DOHH2 (cell line): ENCODE results near the gene RAP1GDS1.
A peak's percentile ranks its signal among the peaks of the same experiment; 100 is the strongest.
"Not testable (repeated sequence)": the region's sequence is repeated elsewhere in the genome, so short reads cannot be mapped to it uniquely, and the experiment has no call there.

Source experiments
- H3F3A ChIP-seq: fragments of 200-600 bp; sonication (generic), shearing (Covaris generic); 2 replicates; pipeline ENCODE4 v1.6.0; 2016; ENCODE audit warnings: antibody characterized with exemption, mild to moderate bottlenecking; ENCODE audit not compliant: control insufficient read depth, insufficient read depth
- H3K27ac ChIP-seq: fragments of 200-600 bp; sonication (generic); 2 replicates; pipeline ENCODE4 v1.5.1; 2014; ENCODE audit warnings: low read depth, mild to moderate bottlenecking, low read length, moderate library complexity
- H3K27me3 ChIP-seq: fragments of 200-600 bp; sonication (generic); 2 replicates; pipeline ENCODE4 v1.6.1; 2014; ENCODE audit warnings: mild to moderate bottlenecking, low read length, mixed read lengths; ENCODE audit not compliant: control insufficient read depth
- H3K36me3 ChIP-seq: fragments of 200-600 bp; sonication (generic); 2 replicates; pipeline ENCODE4 v1.6.1; 2014; ENCODE audit warnings: mild to moderate bottlenecking, low read length, moderate library complexity, mixed read lengths; ENCODE audit not compliant: control insufficient read depth
- H3K4me1 ChIP-seq: fragments of 200-600 bp; sonication (generic); 2 replicates; pipeline ENCODE4 v1.6.1; 2014; ENCODE audit warnings: mild to moderate bottlenecking, low read length, mixed read lengths; ENCODE audit not compliant: control insufficient read depth
- H3K4me2 ChIP-seq: fragments of 200-600 bp; sonication (generic); 2 replicates; pipeline ENCODE4 v1.6.0; 2014; ENCODE audit warnings: mild to moderate bottlenecking, low read length, moderate library complexity
- H3K4me3 ChIP-seq: fragments of 200-600 bp; sonication (generic); 2 replicates; pipeline ENCODE4 v1.5.1; 2014; ENCODE audit warnings: mild to moderate bottlenecking, low read length, mixed read lengths
- H3K79me2 ChIP-seq: fragments of 200-600 bp; sonication (generic); 2 replicates; pipeline ENCODE4 v1.6.1; 2014; ENCODE audit warnings: mild to moderate bottlenecking, low read length, mixed read lengths; ENCODE audit not compliant: control insufficient read depth
- H3K9me2 ChIP-seq: fragments of 200-600 bp; sonication (generic); replicated peaks from 2 replicates; pipeline ENCODE4 v1.6.1; 2014; ENCODE audit warnings: mild to moderate bottlenecking, low read length, mixed read lengths; ENCODE audit not compliant: control insufficient read depth
- H3K9me3 ChIP-seq: fragments of 200-600 bp; sonication (generic); 2 replicates; pipeline ENCODE4 v1.6.1; 2014; ENCODE audit warnings: antibody characterized with exemption, low read length, mixed read lengths; ENCODE audit not compliant: control insufficient read depth, insufficient read depth
- H4K20me1 ChIP-seq: fragments of 200-600 bp; sonication (generic); 2 replicates; pipeline ENCODE4 v1.6.0; 2014; ENCODE audit warnings: low read depth, mild to moderate bottlenecking, antibody characterized with exemption, low read length, moderate library complexity; ENCODE audit not compliant: control insufficient read depth, insufficient read depth
- CTCF ChIP-seq: fragments of 200-600 bp; sonication (generic); IDR thresholded peaks from one replicate; pipeline ENCODE4 v1.5.1; 2014; ENCODE audit warnings: antibody characterized with exemption, mild to moderate bottlenecking, low read depth, low read length; ENCODE audit not compliant: poor library complexity, severe bottlenecking
- EZH2phosphoT487 ChIP-seq: fragments of 200-600 bp; sonication (generic); IDR thresholded peaks from 2 replicates; pipeline ENCODE4 v1.6.1; 2017; ENCODE audit warnings: borderline replicate concordance, mild to moderate bottlenecking, antibody characterized with exemption, low read length, moderate library complexity, mixed read lengths

RAP1GDS1 gene

GRCh38 chr4:98287328-98287727, 26.1 kb downstream of the RAP1GDS1 start:
- H3K9me3 ChIP-seq = no peaks in the 10 kb centered on the region
- no peak overlapping the region for H3K4me3 ChIP-seq
- H3K79me2 ChIP-seq = peaks cover 82% of the 10 kb centered on the region
- H4K20me1 ChIP-seq = no peaks in the 10 kb centered on the region
- H3K9me2 ChIP-seq = no peaks in the 10 kb centered on the region
- H3K36me3 ChIP-seq = no peaks in the 10 kb centered on the region
- H3F3A ChIP-seq = peaks cover 13% of the 10 kb centered on the region
- H3K27me3 ChIP-seq = no peaks in the 10 kb centered on the region
- no peak for TF ChIP-seq EZH2phosphoT487
- TF ChIP-seq CTCF = no peak
- H3K4me1 ChIP-seq = peaks cover 67% of the 10 kb centered on the region
- no peak overlapping the region for H3K4me2 ChIP-seq
- no peak overlapping the region; the same call in 1 of the 2 replicates for H3K27ac ChIP-seq

GRCh38 chr4:98288671-98289070, 27.5 kb downstream of the RAP1GDS1 start:
- H3K36me3 ChIP-seq, H3K27me3 ChIP-seq, H4K20me1 ChIP-seq, H3K9me2 ChIP-seq, H3K9me3 ChIP-seq: not testable (repeated sequence)
- Histone ChIP-seq H3K4me1 (peaks cover 72% of the 10 kb centered on the region), H3K79me2 (peaks cover 81% of the 10 kb centered on the region), H3F3A (peaks cover 13% of the 10 kb centered on the region), H3K4me2 (peak overlapping the region; percentile 61), H3K4me3 (peak overlapping the region; percentile 58), H3K27ac (peak overlapping the region; percentile 66)

- Histone ChIP-seq H3K9me3 (no peaks in the 10 kb centered on the region), H3K4me1 (peaks cover 72% of the 10 kb centered on the region), H3K9me2 (no peaks in the 10 kb centered on the region), H3F3A (peaks cover 13% of the 10 kb centered on the region), H3K27me3 (no peaks in the 10 kb centered on the region), H3K36me3 (peaks cover 12% of the 10 kb centered on the region), H3K4me3 (peak overlapping the region; percentile 58), H3K79me2 (peaks cover 74% of the 10 kb centered on the region), H3K4me2 (peak overlapping the region; percentile 61), H4K20me1 (no peaks in the 10 kb centered on the region), H3K27ac (peak overlapping the region; percentile 66)
- TF ChIP-seq CTCF (no peak), EZH2phosphoT487 (no peak)
These were observed 28.2 kb downstream of the RAP1GDS1 start for GRCh38 chr4:98289375-98289774.

GRCh38 chr4:98290511-98290910, 29.3 kb downstream of the RAP1GDS1 start:
- TF ChIP-seq EZH2phosphoT487 (no peak), CTCF (no peak)
- Histone ChIP-seq H3K27ac (peak overlapping the region; percentile 66; the same call in 1 of the 2 replicates), H3K36me3 (peaks cover 22% of the 10 kb centered on the region), H3K79me2 (peaks cover 65% of the 10 kb centered on the region), H3K4me1 (peaks cover 70% of the 10 kb centered on the region), H3K27me3 (no peaks in the 10 kb centered on the region), H3F3A (peaks cover 13% of the 10 kb centered on the region), H3K4me2 (peak overlapping the region; percentile 61), H3K9me3 (no peaks in the 10 kb centered on the region), H4K20me1 (no peaks in the 10 kb centered on the region), H3K9me2 (no peaks in the 10 kb centered on the region), H3K4me3 (no peak overlapping the region; the same call in 1 of the 2 replicates)
